ENCODE measurements around the gene PDE3A.

- TF ChIP-seq CTCF (IDR thresholded peaks at IDR 0.05): no peak
- TF ChIP-seq POLR2A (IDR thresholded peaks at IDR 0.05): no peak
Measured at GRCh38 chr12:20695232-20695631, 326.9 kb downstream of the PDE3A start, which contains the start of gene SLCO1C1.
